Measurements from ENCODE around the gene ANKFN1.
A peak's percentile ranks its signal among the peaks of the same experiment; 100 is the strongest.

ANKFN1 gene

GRCh38 chr17:56313201-56313600 lies 159.9 kb downstream of the ANKFN1 start:
- intact Hi-C loops (cut with DNase I): loop anchor here (10.0 kb wide), 1 partner anchor 188 kb away; no protein-coding TSS in a partner anchor
- no peak for DNase-seq

- no peak for DNase-seq
- intact Hi-C loops (cut with DNase I): loop anchor here (10.0 kb wide), 1 partner anchor 189 kb away; no protein-coding TSS in a partner anchor
Measured at GRCh38 chr17:56314026-56314425, 160.8 kb downstream of the ANKFN1 start.

GRCh38 chr17:56314984-56315602 lies 161.8 kb downstream of the ANKFN1 start:
- peak in 7 of 42 donors; percentile 15 to 41 (median 27) for DNase-seq
- intact Hi-C loops (cut with DNase I): loop anchor here (10.0 kb wide), 1 partner anchor 190 kb away; no protein-coding TSS in a partner anchor

- intact Hi-C loops (cut with DNase I): loop anchor here (10.0 kb wide), 1 partner anchor 192 kb away; no protein-coding TSS in a partner anchor
- no peak for DNase-seq
Measured at GRCh38 chr17:56316604-56317003, 163.3 kb downstream of the ANKFN1 start.

- intact Hi-C loops (cut with DNase I): loop anchor here (10.0 kb wide), 1 partner anchor 193 kb away; no protein-coding TSS in a partner anchor
- DNase-seq: no peak
Measured at GRCh38 chr17:56317351-56318208, 164.3 kb downstream of the ANKFN1 start.

GRCh38 chr17:56319531-56319930 lies 166.3 kb downstream of the ANKFN1 start:
- intact Hi-C loops (cut with DNase I): loop anchor here (10.0 kb wide), 1 partner anchor 195 kb away; no protein-coding TSS in a partner anchor
- DNase-seq: no peak

- no peak for DNase-seq
- intact Hi-C loops (cut with DNase I): no loop called here
Measured at GRCh38 chr17:56320443-56320842, 167.2 kb downstream of the ANKFN1 start.

GRCh38 chr17:56322991-56323390 lies 169.7 kb downstream of the ANKFN1 start:
- intact Hi-C loops (cut with DNase I): no loop called here

GRCh38 chr17:56324676-56325075 lies 171.4 kb downstream of the ANKFN1 start:
- intact Hi-C loops (cut with DNase I): no loop called here
- no peak for DNase-seq

More at GRCh38 chr17:56322991-56323390, 169.7 kb downstream of the ANKFN1 start:
- DNase-seq: peak in 2 of 42 donors; percentile 9 to 15

- intact Hi-C loops (cut with DNase I): no loop called here
- no peak for DNase-seq
Measured at GRCh38 chr17:56325313-56326000, 172.2 kb downstream of the ANKFN1 start.

- DNase-seq: no peak
- intact Hi-C loops (cut with DNase I): no loop called here
Measured at GRCh38 chr17:56326001-56326359, 172.7 kb downstream of the ANKFN1 start.

GRCh38 chr17:56347639-56348038 lies 194.4 kb downstream of the ANKFN1 start:
- intact Hi-C loops (cut with DNase I): no loop called here

GRCh38 chr17:56350592-56350991 lies 197.3 kb downstream of the ANKFN1 start:
- intact Hi-C loops (cut with DNase I): no loop called here
- DNase-seq: no peak

More at GRCh38 chr17:56347639-56348038, 194.4 kb downstream of the ANKFN1 start:
- no peak for DNase-seq

GRCh38 chr17:56351675-56352074 lies 198.4 kb downstream of the ANKFN1 start:
- no peak for DNase-seq
- intact Hi-C loops (cut with DNase I): no loop called here

GRCh38 chr17:56358651-56359050 lies 205.4 kb downstream of the ANKFN1 start:
- DNase-seq: no peak
- intact Hi-C loops (cut with DNase I): no loop called here

GRCh38 chr17:56359518-56359917 lies 206.2 kb downstream of the ANKFN1 start:
- DNase-seq: no peak
- intact Hi-C loops (cut with DNase I): no loop called here

- DNase-seq: no peak
- intact Hi-C loops (cut with DNase I): no loop called here
Measured at GRCh38 chr17:56367366-56367765, 214.1 kb downstream of the ANKFN1 start.

- no peak for DNase-seq
- intact Hi-C loops (cut with DNase I): no loop called here
Measured at GRCh38 chr17:56373981-56374833, 220.9 kb downstream of the ANKFN1 start.

- DNase-seq: no peak
- intact Hi-C loops (cut with DNase I): no loop called here
Measured at GRCh38 chr17:56389356-56389755, 236.1 kb downstream of the ANKFN1 start.
